Kidney (tissue), 14 donors: ENCODE measurements around the gene IMP4. TPM values are rescaled to one million over a fixed set of nuclear protein-coding genes. Genes with fewer than 3 reads are reported as not detected.

Experiments
- DNase-seq, 5 donors: peaks; one replicate each; pipeline ENCODE4 v3.0.0-alpha.2; 2013 to 2020
- FAIRE-seq: peaks from 2 replicates; lab custom pipeline; 2012; peaks lifted over from hg19 to GRCh38; lab: Jason Lieb, UNC
- H3K27ac ChIP-seq, 2 donors: one replicate each; pipeline ENCODE4 v1.7.0; 2013; ENCODE audit warnings: low read depth in 2 of 2, low read length in 2 of 2, inconsistent platforms in 1 of 2
- H3K27me3 ChIP-seq: one replicate; pipeline ENCODE4 v1.7.1; 2013; ENCODE audit warnings: low read length, inconsistent platforms; ENCODE audit not compliant: control insufficient read depth, insufficient read depth
- H3K36me3 ChIP-seq, 3 donors: one replicate each; pipeline versions ENCODE4 v1.7.0 to v1.7.1; 2013; ENCODE audit warnings: low read length in 3 of 3, control low read depth in 1 of 3, inconsistent platforms in 1 of 3; ENCODE audit not compliant: insufficient read depth in 3 of 3, control insufficient read depth in 2 of 3
- H3K4me1 ChIP-seq, 3 donors: one replicate each; pipeline versions ENCODE4 v1.7.0 to v1.7.1; 2013; ENCODE audit warnings: low read length in 3 of 3, inconsistent platforms in 1 of 3, low read depth in 1 of 3; ENCODE audit not compliant: control insufficient read depth in 2 of 3, insufficient read depth in 2 of 3
- H3K4me3 ChIP-seq, 3 donors: one replicate each; pipeline versions ENCODE4 v1.7.0 to v1.8.1; 2013; ENCODE audit warnings: low read length in 3 of 3, control low read depth in 1 of 3, inconsistent platforms in 1 of 3
- H3K9ac ChIP-seq, 3 donors: one replicate each; pipeline versions ENCODE4 v1.7.0 to v1.7.1; 2013; ENCODE audit warnings: low read length in 3 of 3, control low read depth in 1 of 3, inconsistent platforms in 1 of 3
- H3K9me3 ChIP-seq, 3 donors: one replicate each; pipeline versions ENCODE4 v1.7.0 to v1.7.1; 2013; ENCODE audit warnings: low read length in 3 of 3, control low read depth in 1 of 3, inconsistent platforms in 1 of 3; ENCODE audit not compliant: control insufficient read depth in 2 of 3, insufficient read depth in 1 of 3
- intact Hi-C: fragments of 100-400 bp; cut with DNase I; formaldehyde crosslinking; loops from one replicate; pipeline ENCODE4 v1.11.1; 2022
- polyA plus RNA-seq: library from polyadenylated mRNA; stranded (reverse); fragments of 350-450 nt; fragmentation: Illumina TruSeq; extraction: RNeasy Lipid Tissue Mini Kit (QIAGEN cat#74804); gene quantifications from one replicate; pipeline ENCODE4 v1.2.3, GENCODE V29; 2014; ENCODE audit warnings: low read depth, low replicate concordance; ENCODE audit not compliant: insufficient read depth
- total RNA-seq: library from RNA; stranded (reverse); fragmentation: NEBNext Ultra II Directional; extraction: Animal tissue kit (Norgen Biotek cat#: 25700); gene quantifications from one replicate; pipeline ENCODE4 v1.2.1, GENCODE V29; 2021
- TF ChIP-seq, protein P1 (sequence below): IDR thresholded peaks from 3 replicates; pipeline ENCODE4 v1.5.1; 2012; ENCODE audit warnings: mild to moderate bottlenecking, moderate library complexity, borderline replicate concordance; ENCODE audit not compliant: insufficient read depth; ENCODE audit errors: extremely low read depth
- donor health status: control.
- donor health status: control.
- donor health status: control.
- donor health status: control.
- donor health status: control.
- donor health status: DM: yes; HTN: yes; CAD: no.
- donor health status: Normal renal cell carcinoma (clear cell type).

IMP4 gene
- total and polyA plus RNA-seq, 2 donors from 2014 or later: 59.7 to 60.1 TPM

DNA sequence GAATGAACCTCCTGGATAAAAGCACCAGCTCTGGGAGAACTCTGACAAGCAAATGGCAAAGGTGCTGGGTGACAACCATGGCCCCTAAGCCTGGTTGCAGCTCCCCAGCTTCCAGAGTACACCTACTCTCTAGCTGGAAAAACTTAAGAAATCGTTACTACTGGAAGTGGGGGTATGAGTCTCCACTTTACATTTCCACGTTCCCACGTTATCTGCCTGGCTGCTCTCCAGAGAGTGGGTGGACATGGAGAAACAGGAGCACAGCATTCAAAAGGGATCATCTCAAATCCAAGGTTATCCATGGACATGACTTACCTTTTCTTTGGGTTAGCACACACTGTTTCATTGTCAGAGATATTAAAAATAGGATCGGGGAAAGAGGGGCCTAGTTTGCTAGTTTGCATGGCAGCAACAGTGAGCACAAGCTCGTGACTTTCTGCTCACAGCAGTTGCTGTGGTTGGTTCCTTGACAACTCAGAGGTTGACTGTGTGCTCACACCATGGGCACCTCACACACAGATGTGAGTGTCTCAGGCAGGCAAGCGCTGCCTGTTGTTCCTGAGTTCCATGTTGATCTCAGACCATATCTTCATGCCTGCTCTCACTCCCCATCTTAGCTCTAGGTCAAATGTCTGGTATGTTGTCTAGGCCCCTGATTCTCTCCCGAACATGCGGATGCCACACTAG lies 45.7 kb downstream of the IMP4 start:
- Histone ChIP-seq H3K27me3 (no peaks in the 10 kb centered on the region), H3K36me3 (no peaks in the 10 kb centered on the region), H3K4me1 (peaks cover 0 to 11% (median 5%) of the 10 kb centered on the region in 3 donors), H3K4me3 (no peak overlapping the region), H3K27ac (no peak overlapping the region), H3K9me3 (no peaks in the 10 kb centered on the region), H3K9ac (no peak overlapping the region)
- no peak for DNase-seq
- intact Hi-C loops: no loop called here
- TF ChIP-seq, protein P1, sequence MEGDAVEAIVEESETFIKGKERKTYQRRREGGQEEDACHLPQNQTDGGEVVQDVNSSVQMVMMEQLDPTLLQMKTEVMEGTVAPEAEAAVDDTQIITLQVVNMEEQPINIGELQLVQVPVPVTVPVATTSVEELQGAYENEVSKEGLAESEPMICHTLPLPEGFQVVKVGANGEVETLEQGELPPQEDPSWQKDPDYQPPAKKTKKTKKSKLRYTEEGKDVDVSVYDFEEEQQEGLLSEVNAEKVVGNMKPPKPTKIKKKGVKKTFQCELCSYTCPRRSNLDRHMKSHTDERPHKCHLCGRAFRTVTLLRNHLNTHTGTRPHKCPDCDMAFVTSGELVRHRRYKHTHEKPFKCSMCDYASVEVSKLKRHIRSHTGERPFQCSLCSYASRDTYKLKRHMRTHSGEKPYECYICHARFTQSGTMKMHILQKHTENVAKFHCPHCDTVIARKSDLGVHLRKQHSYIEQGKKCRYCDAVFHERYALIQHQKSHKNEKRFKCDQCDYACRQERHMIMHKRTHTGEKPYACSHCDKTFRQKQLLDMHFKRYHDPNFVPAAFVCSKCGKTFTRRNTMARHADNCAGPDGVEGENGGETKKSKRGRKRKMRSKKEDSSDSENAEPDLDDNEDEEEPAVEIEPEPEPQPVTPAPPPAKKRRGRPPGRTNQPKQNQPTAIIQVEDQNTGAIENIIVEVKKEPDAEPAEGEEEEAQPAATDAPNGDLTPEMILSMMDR: no peak
- FAIRE-seq: no peak

DNA sequence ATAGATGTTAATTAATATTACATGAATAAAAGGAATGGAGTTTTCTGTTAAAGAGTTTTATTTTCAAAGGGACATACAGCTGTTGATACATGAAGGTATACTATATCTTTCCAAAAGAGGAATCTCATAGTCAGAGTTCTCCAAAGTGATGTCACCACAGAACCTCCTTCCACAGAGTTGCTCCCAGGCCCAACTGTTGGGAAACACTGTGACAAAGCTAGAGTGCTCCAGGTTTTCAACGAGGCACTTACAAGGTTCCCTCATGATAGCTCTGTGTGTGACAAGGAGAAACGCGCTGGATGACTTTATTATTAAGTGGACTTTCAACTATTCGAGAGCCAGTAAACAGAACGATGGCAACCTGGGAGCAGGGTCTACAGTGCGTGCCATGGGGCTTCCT lies 46.7 kb downstream of the IMP4 start:
- FAIRE-seq (no peak), DNase-seq (no peak)
- Histone ChIP-seq H3K4me3 (no peak overlapping the region), H3K36me3 (no peaks in the 10 kb centered on the region), H3K9ac (no peak overlapping the region), H3K27me3 (no peaks in the 10 kb centered on the region), H3K27ac (no peak overlapping the region), H3K9me3 (no peaks in the 10 kb centered on the region), H3K4me1 (peaks cover 0 to 11% (median 5%) of the 10 kb centered on the region in 3 donors)
- intact Hi-C loops: no loop called here
- TF ChIP-seq, protein P1: no peak

DNA sequence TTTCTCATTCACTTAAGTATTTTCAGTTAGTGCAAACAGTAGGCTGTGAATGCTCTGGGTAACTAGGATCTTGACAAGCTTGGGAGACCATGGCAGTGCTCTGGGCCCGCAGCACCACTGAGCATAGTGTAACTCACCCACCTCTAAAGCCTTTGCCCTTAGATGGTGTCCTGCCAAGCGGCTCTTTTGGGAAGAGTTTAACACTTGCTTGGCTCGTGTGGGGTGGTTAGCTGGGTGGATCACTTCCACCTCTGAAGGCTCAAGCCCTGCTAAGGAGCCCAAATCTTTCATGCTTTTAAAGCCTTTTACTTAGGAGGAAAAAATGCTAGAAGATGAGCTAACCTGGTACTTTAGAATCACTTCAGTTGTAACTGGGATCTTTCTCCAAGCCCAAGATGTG lies 47.1 kb downstream of the IMP4 start:
- no peak overlapping the region for H3K4me3 ChIP-seq
- peaks cover 0 to 11% (median 5%) of the 10 kb centered on the region in 3 donors for H3K4me1 ChIP-seq
- no peaks in the 10 kb centered on the region for H3K9me3 ChIP-seq
- FAIRE-seq: no peak
- TF ChIP-seq, protein P1: no peak
- intact Hi-C loops: no loop called here
- no peaks in the 10 kb centered on the region for H3K36me3 ChIP-seq
- no peaks in the 10 kb centered on the region for H3K27me3 ChIP-seq
- DNase-seq: peak in 1 of 5 donors; percentile 29
- no peak overlapping the region for H3K27ac ChIP-seq
- no peak overlapping the region for H3K9ac ChIP-seq
